GM19238 (cell line): Measurements from ENCODE around the gene RBCK1.
"Not testable (repeated sequence)": the region's sequence is repeated elsewhere in the genome, so short reads cannot be mapped to it uniquely, and the experiment has no call there.

ENCODE experiments used
- DNase-seq: peaks from one replicate; pipeline ENCODE4 v3.0.0; 2011; ENCODE audit warnings: low spot score; ENCODE audit not compliant: insufficient read length

Gene RBCK1

DNA sequence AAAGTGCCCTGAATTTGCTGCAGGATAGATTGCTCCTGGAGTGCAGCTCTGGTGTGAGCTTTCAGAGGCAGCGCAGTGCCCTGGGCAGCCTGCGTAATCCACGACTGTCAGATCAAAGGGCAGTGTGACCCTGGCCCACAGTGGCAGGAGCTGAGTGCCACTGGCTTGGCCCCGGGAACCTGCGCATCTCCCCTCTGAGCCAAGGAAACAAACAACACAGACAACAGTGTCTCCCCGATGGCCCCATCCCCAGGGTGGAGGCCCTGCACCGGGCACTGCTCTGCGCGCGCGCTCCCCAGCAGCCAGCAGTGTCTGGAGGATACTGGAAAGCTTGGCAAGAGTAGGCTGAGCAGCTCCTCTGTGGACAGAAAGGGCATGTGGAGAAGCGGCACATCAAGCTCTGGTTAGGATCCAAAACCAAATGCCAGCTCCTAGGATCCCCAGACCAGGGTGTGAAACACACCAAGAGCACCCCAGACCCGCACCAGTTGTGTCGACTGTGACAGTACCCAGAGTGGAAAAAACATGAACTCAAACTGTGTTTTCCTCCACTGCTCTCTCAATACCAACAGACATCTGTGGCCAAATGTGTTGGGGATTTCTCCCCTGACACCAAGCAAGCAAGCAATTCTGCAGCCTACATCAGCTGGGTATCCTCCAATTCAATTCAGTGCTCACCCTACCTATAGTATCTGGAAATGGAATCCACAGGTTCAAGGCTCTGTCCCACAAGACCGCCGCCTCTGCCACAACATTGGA lies 26.7 kb downstream of the RBCK1 start:
- DNase-seq = no peak

GRCh38 chr20:435558-435957 lies 27.5 kb downstream of the RBCK1 start:
- DNase-seq = no peak

DNA sequence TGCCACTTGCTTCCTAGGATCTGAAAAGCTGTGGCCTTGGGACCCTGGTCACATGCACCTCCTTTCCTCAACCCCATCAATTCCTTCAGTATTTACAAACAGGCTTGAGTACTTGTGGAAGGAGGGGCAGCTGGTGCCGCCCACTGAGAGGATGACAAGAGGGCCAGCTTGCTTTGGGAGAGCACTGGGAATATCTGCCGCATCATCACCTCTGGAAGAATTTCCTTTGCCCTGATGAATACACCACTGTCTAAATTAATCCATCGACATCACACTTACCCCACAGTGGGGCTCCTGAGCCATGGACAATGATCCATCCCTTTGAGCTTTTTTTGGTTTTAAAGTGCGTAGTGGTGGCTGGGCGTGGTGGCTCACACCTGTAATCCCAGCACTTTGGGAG lies 28.4 kb downstream of the RBCK1 start:
- DNase-seq = no peak

DNA sequence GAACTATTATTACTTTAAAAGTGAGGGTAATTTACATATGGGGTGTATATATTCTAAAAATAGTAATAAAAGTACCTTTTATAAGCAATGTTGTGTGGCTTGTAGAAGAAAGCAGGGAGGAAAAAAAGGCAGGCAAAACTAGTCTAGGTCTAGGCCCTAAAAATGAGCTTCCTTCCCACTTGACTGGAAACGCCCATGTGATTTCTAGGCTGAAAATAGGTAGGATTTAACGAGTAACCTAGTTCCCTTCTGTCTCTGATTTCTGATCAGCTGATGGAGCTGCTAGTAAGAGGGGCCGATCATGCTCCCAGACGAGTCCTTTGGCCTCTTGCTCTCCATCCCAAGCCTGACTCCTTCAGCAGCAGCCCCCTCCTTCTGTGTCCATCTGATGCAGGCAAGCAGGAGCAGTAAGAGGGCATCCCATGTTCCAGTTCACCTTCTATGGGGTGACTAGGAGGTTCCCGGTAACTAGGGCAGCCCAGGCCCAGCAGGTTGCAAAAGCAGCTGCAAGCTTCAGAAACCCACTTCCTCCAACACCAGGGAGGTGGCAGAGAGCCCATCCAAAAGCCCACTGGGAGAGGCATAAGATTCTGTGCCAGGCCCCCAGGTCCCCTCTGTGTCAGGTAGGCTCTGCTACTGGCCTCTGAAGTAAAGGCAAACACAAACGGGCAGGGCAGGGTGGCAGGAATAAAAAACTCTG lies 29.8 kb downstream of the RBCK1 start:
- no peak for DNase-seq

DNA sequence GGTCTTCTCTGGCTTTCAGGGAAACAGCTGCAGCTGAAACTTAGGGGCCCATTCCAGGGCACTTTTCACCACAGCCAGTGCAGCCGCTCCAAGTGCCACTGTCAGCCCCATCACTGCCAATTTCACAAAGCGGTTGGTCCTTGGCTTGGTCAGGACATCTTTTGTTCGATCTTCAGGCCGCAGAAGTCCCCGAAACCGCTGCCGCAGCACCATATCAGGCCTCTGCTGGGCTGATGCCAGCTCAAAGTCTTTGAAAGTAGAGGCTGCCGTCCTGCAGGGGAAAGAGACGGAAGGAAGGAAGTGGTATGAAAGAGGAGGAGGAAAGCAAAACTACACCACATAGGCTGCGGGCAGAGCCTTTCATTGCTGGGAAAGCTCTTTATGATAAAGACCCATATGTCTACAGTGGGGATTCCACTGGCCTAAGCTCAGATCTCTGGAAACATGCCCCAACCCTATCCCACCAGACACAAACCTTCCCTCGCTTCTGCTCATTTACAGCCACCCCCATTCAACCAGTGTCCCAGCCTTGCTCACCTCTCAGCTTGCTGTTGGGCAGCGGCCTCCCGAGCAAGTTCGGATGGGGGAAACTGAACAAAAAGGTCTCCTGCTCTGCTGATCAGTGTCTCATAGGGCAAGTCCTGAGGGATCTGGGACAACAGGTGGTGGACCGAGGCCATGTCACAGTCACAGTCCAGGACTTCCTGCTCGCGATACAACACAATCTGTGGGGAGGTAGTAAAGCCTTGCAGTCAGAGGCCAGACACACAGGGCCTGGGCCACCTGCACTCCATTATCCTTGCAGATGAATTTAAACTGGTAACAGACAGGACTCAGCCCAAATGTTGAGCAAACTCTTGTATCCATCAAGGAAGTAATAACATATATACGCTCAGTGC lies 30.7 kb downstream of the RBCK1 start:
- DNase-seq = no peak

- no peak for DNase-seq
Measured at GRCh38 chr20:440148-440547, 32.0 kb downstream of the RBCK1 start.

DNA sequence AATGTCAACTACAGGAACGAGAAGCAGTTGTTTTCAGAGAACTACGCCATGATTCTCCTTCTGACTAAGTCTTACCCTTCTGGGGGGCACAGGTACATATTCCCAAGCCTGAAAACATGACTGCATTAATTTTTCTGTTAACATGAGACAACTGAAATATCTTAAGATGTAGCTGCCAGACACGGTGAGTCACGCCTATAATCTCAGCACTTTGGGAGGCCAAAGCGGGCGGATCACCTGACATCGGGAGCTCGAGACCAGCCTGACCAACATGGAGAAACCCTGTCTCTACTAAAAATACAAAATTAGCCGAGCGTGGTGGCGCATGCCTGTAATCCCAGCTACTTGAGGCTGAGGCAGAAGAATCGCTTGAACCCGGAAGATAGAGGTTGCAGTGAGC lies 32.5 kb downstream of the RBCK1 start:
- no peak for DNase-seq

DNA sequence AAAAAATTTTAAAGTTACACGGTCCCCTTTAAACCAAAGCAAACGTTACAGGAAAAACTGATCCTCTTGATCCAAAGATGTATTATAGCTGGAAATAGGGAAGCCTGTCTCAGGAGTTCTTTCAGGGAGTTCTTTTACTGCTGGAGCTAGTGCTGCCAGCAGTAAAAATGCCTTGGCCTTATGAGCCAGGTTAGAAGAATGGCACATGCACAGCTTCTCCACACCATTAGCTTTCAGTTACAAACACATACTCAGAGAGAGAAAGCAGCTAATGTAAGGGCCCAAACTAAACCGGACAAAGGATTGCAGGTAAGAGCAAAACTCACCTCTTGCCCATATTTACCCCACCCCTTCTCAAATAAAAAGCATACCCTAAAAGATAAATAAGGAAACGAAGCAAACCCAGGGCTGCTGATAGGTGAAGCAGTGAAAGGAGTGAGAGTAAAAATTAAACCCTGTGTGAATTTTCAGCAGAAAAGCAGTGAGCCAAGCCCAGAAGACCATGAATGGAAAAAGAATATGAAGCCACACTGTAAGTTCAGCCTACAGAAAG lies 35.2 kb downstream of the RBCK1 start:
- no peak for DNase-seq

DNA sequence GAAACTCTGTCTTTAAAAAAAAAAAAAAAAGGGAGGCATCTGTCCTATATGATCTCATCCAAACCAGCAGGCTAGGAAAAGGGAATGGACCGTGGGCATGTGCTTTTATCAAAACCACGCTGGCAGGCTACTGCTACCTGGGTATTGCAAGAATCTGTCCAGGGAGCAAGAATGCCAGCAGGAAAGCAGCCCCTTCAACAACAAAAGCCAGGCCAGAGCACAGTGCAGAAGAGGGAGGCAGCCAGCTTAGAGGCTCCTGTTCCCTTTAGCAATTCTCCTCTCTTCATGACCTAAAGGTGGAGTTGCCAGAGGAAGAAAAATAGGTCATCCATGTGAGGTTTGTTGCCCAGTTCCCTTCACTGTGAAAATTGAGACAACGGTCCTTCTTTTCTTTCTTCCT lies 36.0 kb downstream of the RBCK1 start:
- no peak for DNase-seq

DNA sequence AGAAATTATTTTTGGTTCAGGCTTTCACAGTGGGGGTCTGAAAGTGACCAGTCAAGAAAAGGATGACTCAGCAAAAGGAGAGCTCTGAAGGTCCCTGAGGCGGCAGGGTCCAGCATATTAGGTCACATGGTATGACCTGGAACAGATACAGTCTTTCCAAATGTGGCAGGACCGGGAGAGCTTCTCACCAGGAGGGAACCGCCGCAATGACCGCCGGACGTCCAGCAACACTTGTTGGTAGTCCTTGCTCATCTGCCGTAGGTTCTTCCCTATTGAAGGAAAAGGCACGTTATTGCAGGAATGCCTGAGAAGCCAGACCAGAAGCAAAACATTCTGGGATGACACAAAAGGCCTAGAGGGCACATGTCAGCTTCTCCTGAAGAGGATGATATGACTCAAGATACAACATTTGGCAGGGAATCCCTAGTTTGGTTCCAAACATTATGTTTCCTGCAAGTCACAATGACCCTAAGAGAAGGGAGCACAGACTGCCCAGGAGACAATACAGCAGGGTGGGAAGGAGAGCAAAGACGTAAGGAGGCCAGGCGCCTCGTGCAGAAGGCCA lies 36.8 kb downstream of the RBCK1 start:
- no peak for DNase-seq

GRCh38 chr20:445514-446336 lies 37.6 kb downstream of the RBCK1 start:
- no peak for DNase-seq

DNA sequence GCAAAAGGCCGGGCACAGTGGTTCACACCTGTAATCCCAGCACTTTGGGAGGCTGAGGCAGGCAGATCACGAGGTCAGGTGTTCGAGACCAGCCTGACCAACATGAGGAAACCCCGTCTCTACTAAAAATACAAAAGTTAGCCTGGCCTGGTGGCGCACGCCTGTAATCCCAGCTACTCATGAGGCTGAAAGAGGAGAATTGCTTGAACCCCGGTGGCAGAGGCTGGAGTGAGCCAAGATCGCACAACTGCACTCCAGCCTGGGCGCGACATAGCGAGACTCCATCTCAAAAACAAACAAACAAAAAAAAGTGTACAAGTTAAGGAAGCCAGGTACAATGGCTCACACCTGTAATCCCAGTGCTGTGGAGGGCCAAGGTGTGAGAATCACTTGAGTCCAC lies 43.9 kb downstream of the RBCK1 start:
- DNase-seq = not testable (repeated sequence)

DNA sequence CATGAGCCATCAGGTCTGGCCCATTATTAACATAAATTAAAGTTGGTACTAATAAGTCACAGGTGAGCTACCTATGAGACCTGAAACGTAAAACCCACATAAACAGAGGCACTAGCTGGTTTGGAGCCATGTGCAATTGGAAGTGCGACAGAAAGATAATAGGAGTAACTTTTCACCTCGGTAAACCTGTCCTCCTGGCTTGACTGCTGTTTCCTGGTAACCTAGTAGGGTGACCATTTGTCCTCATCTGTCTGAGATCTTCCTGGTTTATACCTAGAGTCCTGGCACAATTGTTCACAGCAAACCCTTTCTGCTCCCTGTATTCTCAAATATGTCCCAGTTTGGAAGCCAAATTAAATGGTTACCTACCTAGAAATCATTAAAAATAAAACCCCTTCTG lies 46.9 kb downstream of the RBCK1 start:
- DNase-seq = no peak

- DNase-seq = no peak
Measured at GRCh38 chr20:458776-459175, 50.7 kb downstream of the RBCK1 start.

DNA sequence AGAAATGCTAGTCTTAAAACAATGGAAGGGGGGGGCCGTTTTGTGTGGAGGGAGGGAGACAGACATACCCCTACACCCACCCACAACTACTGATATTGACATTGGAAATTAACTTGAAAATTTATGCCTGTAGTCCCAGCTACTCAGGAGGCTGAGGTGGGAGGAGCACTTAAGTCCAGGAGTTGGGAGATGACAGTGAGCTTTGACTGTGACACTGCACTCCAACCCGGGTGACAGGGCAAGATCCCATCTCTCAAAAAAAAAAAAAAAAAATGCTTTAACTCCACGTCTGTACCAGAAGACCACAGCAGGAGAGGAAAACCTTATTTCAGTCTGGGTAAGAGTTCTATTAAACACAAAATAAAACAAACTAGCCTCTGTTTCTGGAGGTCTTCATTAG lies 52.1 kb downstream of the RBCK1 start:
- DNase-seq = no peak

- DNase-seq = no peak
Measured at GRCh38 chr20:460707-461106, 52.6 kb downstream of the RBCK1 start.

DNA sequence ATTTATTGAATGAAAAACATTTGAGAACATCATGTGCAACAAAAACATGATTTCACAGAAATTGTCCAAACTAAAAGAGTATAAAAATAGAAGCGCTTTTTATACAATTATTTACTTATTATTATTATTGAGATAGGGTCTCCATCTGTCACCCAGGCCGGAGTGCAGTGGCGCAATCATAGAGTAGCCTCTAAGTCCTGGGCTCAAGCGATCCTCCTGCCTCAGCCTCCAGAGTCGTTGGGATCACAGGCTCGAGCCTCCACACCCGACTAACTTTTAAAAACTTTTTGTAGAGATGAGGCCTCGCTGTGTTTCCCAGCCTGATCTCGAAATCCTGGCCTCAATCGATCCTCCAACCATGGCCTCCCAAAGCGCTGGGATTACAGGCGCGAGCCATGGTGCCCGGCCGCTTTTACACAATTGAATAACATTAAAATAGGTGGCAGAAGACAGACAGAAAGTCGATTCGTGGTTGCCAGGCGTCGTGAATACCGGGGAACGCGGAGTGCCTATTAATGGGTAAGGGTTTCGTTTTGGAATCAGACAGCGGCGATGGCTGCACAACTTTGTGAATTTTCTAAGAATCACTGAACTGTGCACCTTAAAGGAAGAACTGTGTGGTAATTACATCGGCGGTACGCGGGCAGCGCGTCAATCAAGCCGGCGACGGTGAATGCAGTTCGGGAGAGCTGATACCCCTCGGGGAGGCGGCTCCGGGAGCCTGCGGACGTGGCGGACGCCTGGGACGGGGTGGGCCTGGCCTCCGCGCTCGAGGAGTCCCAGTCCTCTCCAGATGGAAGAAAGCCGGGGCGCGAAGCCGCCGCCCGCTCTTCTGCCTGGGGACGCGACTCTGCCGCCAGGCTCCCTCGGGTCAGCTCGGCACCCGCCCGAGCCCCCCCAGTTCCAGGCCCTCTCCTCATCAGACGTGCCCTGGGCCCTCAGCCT lies 53.4 kb downstream of the RBCK1 start:
- peak; percentile 63 for DNase-seq

DNA sequence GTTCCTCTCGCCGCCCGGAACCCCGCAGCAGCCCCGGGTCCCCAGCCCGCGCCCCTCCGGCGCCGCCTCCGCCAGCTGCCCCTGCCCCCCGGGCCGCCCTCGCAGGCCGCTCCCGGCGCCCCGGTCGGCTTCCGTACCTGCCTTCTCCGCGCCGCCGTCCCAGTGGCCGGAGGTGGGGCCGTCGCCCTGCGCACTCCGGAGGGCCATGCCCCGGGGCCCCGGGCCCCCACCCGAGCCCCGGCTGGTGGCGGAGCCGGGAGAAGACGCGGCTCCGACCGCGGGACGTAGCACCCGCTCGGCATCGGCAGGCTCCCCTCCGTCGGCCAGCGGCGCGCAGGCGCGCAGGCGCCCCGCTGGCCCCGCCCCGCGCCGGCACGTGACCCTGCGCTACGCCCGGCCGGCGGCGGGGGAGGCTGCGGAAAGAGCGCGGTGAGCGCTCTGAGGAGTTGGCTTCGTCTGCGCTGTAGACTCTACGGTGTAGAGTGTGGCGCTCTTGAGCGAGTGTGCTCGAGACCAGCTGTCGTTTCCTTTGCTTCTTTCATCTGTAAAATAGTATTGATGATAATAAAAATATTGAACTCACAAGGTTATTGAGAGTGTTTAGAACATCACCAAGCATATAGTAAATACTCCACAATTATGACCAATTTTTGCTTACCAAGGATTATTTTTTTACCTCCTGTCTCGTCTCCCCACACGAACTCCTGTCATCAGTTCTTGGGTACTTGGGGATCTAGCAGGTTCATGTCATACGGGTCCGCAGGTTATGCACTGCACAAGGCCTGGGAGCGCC lies 54.3 kb downstream of the RBCK1 start, which contains the start of gene TBC1D20:
TBC1D20 (minus strand) TSS at position 335 of the 793 bp plus-strand sequence; CDS start at position 207, 128 bp downstream.
- DNase-seq = peak; percentile 92
